WTC11 (cell line): ENCODE data around the gene SMYD3. TPM values are rescaled to one million over a fixed set of nuclear protein-coding genes. Genes with fewer than 3 reads are reported as not detected.

Source experiments
- ATAC-seq: fragments of 200-7000 bp; cut with Tn5 transposase; 2 replicates; pipeline ENCODE4 v1.10.0; 2021; ENCODE audit warnings: mild to moderate bottlenecking, moderate library complexity
- CTCF ChIA-PET: fragments of 300-600 bp; sonication (Branson Sonifier 250); formaldehyde crosslinking; loops from one replicate; lab custom pipeline; 2021; ENCODE audit warnings: antibody characterized with exemption; lab: Charles Lee
- POLR2A ChIA-PET: fragments of 350-600 bp; sonication (Branson Sonifier 250); formaldehyde crosslinking; loops from one replicate; lab custom pipeline; 2021; ENCODE audit warnings: antibody characterized with exemption; lab: Charles Lee
- DNase-seq: peaks from one replicate; pipeline ENCODE4 v3.0.0; 2021; ENCODE audit warnings: low spot score
- H3K27ac Mint-ChIP-seq: 2 replicates; pipeline ENCODE4 v1.8.0; 2021; ENCODE audit warnings: mixed read lengths
- H3K27me3 Mint-ChIP-seq: 2 replicates; pipeline ENCODE4 v1.8.0; 2021; ENCODE audit warnings: low read depth, mild to moderate bottlenecking, moderate library complexity, mixed read lengths
- H3K36me3 Mint-ChIP-seq: 2 replicates; pipeline ENCODE4 v1.8.0; 2021; ENCODE audit warnings: mixed read lengths
- H3K4me1 Mint-ChIP-seq: 2 replicates; pipeline ENCODE4 v1.8.0; 2022; ENCODE audit warnings: mixed read lengths
- H3K4me3 Mint-ChIP-seq: 2 replicates; pipeline ENCODE4 v1.8.0; 2021; ENCODE audit warnings: mild to moderate bottlenecking, moderate library complexity, mixed read lengths
- H3K9me3 Mint-ChIP-seq: 2 replicates; pipeline ENCODE4 v1.8.0; 2021; ENCODE audit warnings: mixed read lengths
- ATF2 ChIP-seq: sonication (generic); formaldehyde crosslinking; IDR thresholded peaks from 2 replicates; pipeline ENCODE4 v1.8.1; 2022; ENCODE audit warnings: low read depth, missing genetic modification reagents, borderline replicate concordance
- GRHL2 ChIP-seq: fragments of 250-450 bp; sonication (Bioruptor Pico); IDR thresholded peaks from 2 replicates; pipeline ENCODE4 v1.8.0; 2022; ENCODE audit warnings: mild to moderate bottlenecking, moderate library complexity; ENCODE audit not compliant: insufficient replicate concordance, severe bottlenecking
- JUN ChIP-seq: sonication (generic); formaldehyde crosslinking; IDR thresholded peaks from 2 replicates; pipeline ENCODE4 v1.8.0; 2023; ENCODE audit warnings: mild to moderate bottlenecking, missing genetic modification reagents
- OVOL2 ChIP-seq: fragments of 250-450 bp; sonication (Bioruptor Pico); IDR thresholded peaks from 2 replicates; pipeline ENCODE4 v1.9.0; 2021; ENCODE audit warnings: mild to moderate bottlenecking, borderline replicate concordance
- PREB ChIP-seq: sonication (generic); formaldehyde crosslinking; IDR thresholded peaks from 2 replicates; pipeline ENCODE4 v1.8.1; 2022; ENCODE audit warnings: mild to moderate bottlenecking, missing genetic modification reagents, moderate library complexity, borderline replicate concordance
- PRRX2 ChIP-seq: fragments of 250-450 bp; sonication (Bioruptor Pico); IDR thresholded peaks from 2 replicates; pipeline ENCODE4 v1.8.0; 2021; ENCODE audit warnings: mild to moderate bottlenecking
- RELA ChIP-seq: sonication (generic); formaldehyde crosslinking; IDR thresholded peaks from 2 replicates; pipeline ENCODE4 v1.8.1; 2022; ENCODE audit warnings: missing genetic modification reagents, mild to moderate bottlenecking, borderline replicate concordance
- RORB ChIP-seq: fragments of 250-450 bp; sonication (Bioruptor Pico); IDR thresholded peaks from 2 replicates; pipeline ENCODE4 v1.9.0; 2021; ENCODE audit warnings: mild to moderate bottlenecking
- SMAD3 ChIP-seq: sonication (generic); formaldehyde crosslinking; IDR thresholded peaks from 2 replicates; pipeline ENCODE4 v1.8.0; 2022; ENCODE audit warnings: missing genetic modification reagents, mild to moderate bottlenecking, borderline replicate concordance
- STAT6 ChIP-seq: sonication (generic); formaldehyde crosslinking; conservative IDR thresholded peaks from 2 replicates; pipeline ENCODE4 v1.8.1; 2023; ENCODE audit warnings: mild to moderate bottlenecking, low read depth, missing genetic modification reagents, moderate library complexity
- TCF7 ChIP-seq: sonication (generic); formaldehyde crosslinking; IDR thresholded peaks from 2 replicates; pipeline ENCODE4 v1.8.0; 2022; ENCODE audit warnings: mild to moderate bottlenecking, low read depth, missing genetic modification reagents, moderate library complexity
- ZBTB21 ChIP-seq: sonication (generic); formaldehyde crosslinking; IDR thresholded peaks from 2 replicates; pipeline ENCODE4 v1.8.1; 2023; ENCODE audit warnings: mild to moderate bottlenecking, missing genetic modification reagents, borderline replicate concordance
- ZNF138 ChIP-seq: sonication (generic); formaldehyde crosslinking; conservative IDR thresholded peaks from 2 replicates; pipeline ENCODE4 v1.8.1; 2022; ENCODE audit warnings: mild to moderate bottlenecking, moderate library complexity, missing genetic modification reagents
- ZNF232 ChIP-seq: sonication (generic); formaldehyde crosslinking; IDR thresholded peaks from 2 replicates; pipeline ENCODE4 v1.8.0; 2022; ENCODE audit warnings: mild to moderate bottlenecking, missing genetic modification reagents
- ZSCAN18 ChIP-seq: fragments of 250-450 bp; sonication (Bioruptor Pico); IDR thresholded peaks from 2 replicates; pipeline ENCODE4 v2.1.2; 2022; ENCODE audit warnings: mild to moderate bottlenecking, moderate library complexity
- total RNA-seq: library from RNA; stranded (reverse); gene quantifications from 3 replicates; pipeline ENCODE4 v1.2.3, GENCODE V29; 2021
- TF ChIP-seq, protein P1 (sequence below): sonication (generic); formaldehyde crosslinking; IDR thresholded peaks from 2 replicates; pipeline ENCODE4 v1.8.1; 2022; ENCODE audit warnings: low read depth, mild to moderate bottlenecking, moderate library complexity, missing genetic modification reagents, borderline replicate concordance
- TF ChIP-seq, protein P2 (sequence below): sonication (generic); formaldehyde crosslinking; IDR thresholded peaks from 2 replicates; pipeline ENCODE4 v1.8.0; 2022; ENCODE audit warnings: mild to moderate bottlenecking, missing genetic modification reagents
- TF ChIP-seq, protein P3 (sequence below): fragments of 250-450 bp; sonication (Bioruptor Pico); IDR thresholded peaks from 2 replicates; pipeline ENCODE4 v1.9.0; 2021; ENCODE audit warnings: moderate library complexity, mild to moderate bottlenecking, inconsistent platforms, borderline replicate concordance
- TF ChIP-seq, protein P4 (sequence below): sonication (generic); formaldehyde crosslinking; IDR thresholded peaks from 2 replicates; pipeline ENCODE4 v1.8.0; 2022; ENCODE audit warnings: mild to moderate bottlenecking, missing genetic modification reagents
- TF ChIP-seq, protein P5 (sequence below): sonication (generic); formaldehyde crosslinking; IDR thresholded peaks from 2 replicates; pipeline ENCODE4 v1.8.0; 2023; ENCODE audit warnings: mild to moderate bottlenecking, missing genetic modification reagents

SMYD3 gene
- total RNA-seq, 1 experiment from 2014 or later: 21.4 TPM

DNA sequence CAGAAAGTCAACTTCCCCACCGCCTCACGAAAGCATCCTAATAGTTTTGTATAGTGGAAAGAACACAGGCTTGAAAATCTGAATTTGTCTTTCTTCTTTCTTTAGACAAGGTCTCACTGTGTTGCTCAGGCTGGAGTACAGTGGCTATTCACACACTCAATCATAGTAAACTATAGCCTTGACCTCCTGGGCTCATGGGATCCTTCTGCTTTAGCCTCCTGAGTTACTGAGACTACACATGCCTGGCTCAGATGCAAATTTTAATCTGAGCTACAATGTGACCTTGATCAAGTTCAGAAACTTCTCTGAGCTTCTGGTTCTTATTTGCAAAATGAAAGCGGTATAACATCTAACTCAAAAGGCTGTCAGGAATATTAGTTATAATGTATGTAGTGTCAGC lies 362.1 kb downstream of the SMYD3 start:
- no peak for ATAC-seq
- H3K27me3 Mint-ChIP-seq: no peaks in the 10 kb centered on the region

GRCh38 chr1:246142320-246142893 lies 364.7 kb downstream of the SMYD3 start:
- H3K36me3 Mint-ChIP-seq: no peaks in the 10 kb centered on the region
- ATAC-seq (no peak), DNase-seq (no peak)
- ChIA-PET POLR2A (no interaction called here), CTCF (no interaction called here)
- H3K4me3 Mint-ChIP-seq: no peak overlapping the region
- no peak overlapping the region for H3K27ac Mint-ChIP-seq
- no peaks in the 10 kb centered on the region for H3K4me1 Mint-ChIP-seq
- H3K9me3 Mint-ChIP-seq: peaks cover 3% of the 10 kb centered on the region; the same call in 1 of the 2 replicates
- H3K27me3 Mint-ChIP-seq: no peaks in the 10 kb centered on the region
- TF ChIP-seq ZSCAN18 (CRISPR knock-in tag) (no peak), STAT6 (no peak), TCF7 (CRISPR knock-in tag) (no peak), RORB (no peak), ZBTB21 (no peak)
- TF ChIP-seq, protein P1, sequence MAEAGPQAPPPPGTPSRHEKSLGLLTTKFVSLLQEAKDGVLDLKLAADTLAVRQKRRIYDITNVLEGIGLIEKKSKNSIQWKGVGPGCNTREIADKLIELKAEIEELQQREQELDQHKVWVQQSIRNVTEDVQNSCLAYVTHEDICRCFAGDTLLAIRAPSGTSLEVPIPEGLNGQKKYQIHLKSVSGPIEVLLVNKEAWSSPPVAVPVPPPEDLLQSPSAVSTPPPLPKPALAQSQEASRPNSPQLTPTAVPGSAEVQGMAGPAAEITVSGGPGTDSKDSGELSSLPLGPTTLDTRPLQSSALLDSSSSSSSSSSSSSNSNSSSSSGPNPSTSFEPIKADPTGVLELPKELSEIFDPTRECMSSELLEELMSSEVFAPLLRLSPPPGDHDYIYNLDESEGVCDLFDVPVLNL (CRISPR knock-in tag): no peak
- TF ChIP-seq, protein P2, sequence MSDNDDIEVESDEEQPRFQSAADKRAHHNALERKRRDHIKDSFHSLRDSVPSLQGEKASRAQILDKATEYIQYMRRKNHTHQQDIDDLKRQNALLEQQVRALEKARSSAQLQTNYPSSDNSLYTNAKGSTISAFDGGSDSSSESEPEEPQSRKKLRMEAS (CRISPR knock-in tag): no peak
- TF ChIP-seq, protein P3, sequence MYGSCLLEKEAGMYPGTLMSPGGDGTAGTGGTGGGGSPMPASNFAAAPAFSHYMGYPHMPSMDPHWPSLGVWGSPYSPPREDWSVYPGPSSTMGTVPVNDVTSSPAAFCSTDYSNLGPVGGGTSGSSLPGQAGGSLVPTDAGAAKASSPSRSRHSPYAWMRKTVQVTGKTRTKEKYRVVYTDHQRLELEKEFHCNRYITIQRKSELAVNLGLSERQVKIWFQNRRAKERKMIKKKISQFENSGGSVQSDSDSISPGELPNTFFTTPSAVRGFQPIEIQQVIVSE (CRISPR knock-in tag): no peak
- TF ChIP-seq, protein P4, sequence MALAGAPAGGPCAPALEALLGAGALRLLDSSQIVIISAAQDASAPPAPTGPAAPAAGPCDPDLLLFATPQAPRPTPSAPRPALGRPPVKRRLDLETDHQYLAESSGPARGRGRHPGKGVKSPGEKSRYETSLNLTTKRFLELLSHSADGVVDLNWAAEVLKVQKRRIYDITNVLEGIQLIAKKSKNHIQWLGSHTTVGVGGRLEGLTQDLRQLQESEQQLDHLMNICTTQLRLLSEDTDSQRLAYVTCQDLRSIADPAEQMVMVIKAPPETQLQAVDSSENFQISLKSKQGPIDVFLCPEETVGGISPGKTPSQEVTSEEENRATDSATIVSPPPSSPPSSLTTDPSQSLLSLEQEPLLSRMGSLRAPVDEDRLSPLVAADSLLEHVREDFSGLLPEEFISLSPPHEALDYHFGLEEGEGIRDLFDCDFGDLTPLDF (CRISPR knock-in tag): no peak

More for the DNA sequence above, 362.1 kb downstream of the SMYD3 start:
- Mint-ChIP-seq H3K36me3 (peaks cover 6% of the 10 kb centered on the region), H3K4me3 (no peak overlapping the region), H3K9me3 (peaks cover 9% of the 10 kb centered on the region), H3K27ac (no peak overlapping the region), H3K4me1 (peaks cover 4% of the 10 kb centered on the region; the same call in 1 of the 2 replicates)
- no peak for DNase-seq
- ChIA-PET CTCF (no interaction called here), POLR2A (no interaction called here)
- TF ChIP-seq PREB (CRISPR knock-in tag): no peak
- TF ChIP-seq OVOL2: no peak
- TF ChIP-seq SMAD3: no peak
- TF ChIP-seq ATF2: no peak
- TF ChIP-seq ZNF232 (CRISPR knock-in tag): no peak
- TF ChIP-seq, protein P5, sequence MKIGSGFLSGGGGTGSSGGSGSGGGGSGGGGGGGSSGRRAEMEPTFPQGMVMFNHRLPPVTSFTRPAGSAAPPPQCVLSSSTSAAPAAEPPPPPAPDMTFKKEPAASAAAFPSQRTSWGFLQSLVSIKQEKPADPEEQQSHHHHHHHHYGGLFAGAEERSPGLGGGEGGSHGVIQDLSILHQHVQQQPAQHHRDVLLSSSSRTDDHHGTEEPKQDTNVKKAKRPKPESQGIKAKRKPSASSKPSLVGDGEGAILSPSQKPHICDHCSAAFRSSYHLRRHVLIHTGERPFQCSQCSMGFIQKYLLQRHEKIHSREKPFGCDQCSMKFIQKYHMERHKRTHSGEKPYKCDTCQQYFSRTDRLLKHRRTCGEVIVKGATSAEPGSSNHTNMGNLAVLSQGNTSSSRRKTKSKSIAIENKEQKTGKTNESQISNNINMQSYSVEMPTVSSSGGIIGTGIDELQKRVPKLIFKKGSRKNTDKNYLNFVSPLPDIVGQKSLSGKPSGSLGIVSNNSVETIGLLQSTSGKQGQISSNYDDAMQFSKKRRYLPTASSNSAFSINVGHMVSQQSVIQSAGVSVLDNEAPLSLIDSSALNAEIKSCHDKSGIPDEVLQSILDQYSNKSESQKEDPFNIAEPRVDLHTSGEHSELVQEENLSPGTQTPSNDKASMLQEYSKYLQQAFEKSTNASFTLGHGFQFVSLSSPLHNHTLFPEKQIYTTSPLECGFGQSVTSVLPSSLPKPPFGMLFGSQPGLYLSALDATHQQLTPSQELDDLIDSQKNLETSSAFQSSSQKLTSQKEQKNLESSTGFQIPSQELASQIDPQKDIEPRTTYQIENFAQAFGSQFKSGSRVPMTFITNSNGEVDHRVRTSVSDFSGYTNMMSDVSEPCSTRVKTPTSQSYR: no peak
- TF ChIP-seq JUN (CRISPR knock-in tag): no peak
- no peak for TF ChIP-seq GRHL2
- no peak for TF ChIP-seq ZNF138 (CRISPR knock-in tag)
- no peak for TF ChIP-seq PRRX2
- no peak for TF ChIP-seq RELA
